MM.1S (cell line): ENCODE measurements around the gene HERC4.
"Not testable (repeated sequence)": the region's sequence is repeated elsewhere in the genome, so short reads cannot be mapped to it uniquely, and the experiment has no call there.

Experiments
- DNase-seq: peaks from one replicate; pipeline ENCODE4 v3.0.0-alpha.2; 2015
- H2AFZ ChIP-seq: fragments of 300-600 bp; sonication (generic); 2 replicates; pipeline ENCODE4 v1.6.0; 2016; ENCODE audit warnings: antibody characterized with exemption, low read length
- H3F3A ChIP-seq: fragments of 300-600 bp; sonication (generic); 2 replicates; pipeline ENCODE4 v1.6.1; 2016; ENCODE audit warnings: mild to moderate bottlenecking, antibody characterized with exemption, low read length, moderate library complexity, mixed read lengths; ENCODE audit not compliant: insufficient read depth
- H3K27ac ChIP-seq: fragments of 300-600 bp; sonication (generic); 2 replicates; pipeline ENCODE4 v1.5.1; 2016; ENCODE audit warnings: mild to moderate bottlenecking, low read length
- H3K27me3 ChIP-seq: fragments of 300-600 bp; sonication (generic); replicated peaks from 2 replicates; pipeline ENCODE4 v1.6.0; 2016; ENCODE audit warnings: low read length; ENCODE audit not compliant: insufficient read depth
- H3K36me3 ChIP-seq: fragments of 300-600 bp; sonication (generic); replicated peaks from 2 replicates; pipeline ENCODE4 v1.6.1; 2016; ENCODE audit warnings: mild to moderate bottlenecking, low read length, mixed read lengths; ENCODE audit not compliant: insufficient read depth
- H3K4me1 ChIP-seq: fragments of 300-600 bp; sonication (generic); 2 replicates; pipeline ENCODE4 v1.6.1; 2016; ENCODE audit warnings: low read length, mixed read lengths
- H3K4me2 ChIP-seq: fragments of 300-600 bp; sonication (generic); 2 replicates; pipeline ENCODE4 v1.6.0; 2016; ENCODE audit warnings: low read depth, low read length
- H3K4me3 ChIP-seq: fragments of 300-600 bp; sonication (generic); 2 replicates; pipeline ENCODE4 v1.5.1; 2016; ENCODE audit warnings: low read length, mixed read lengths
- H3K79me2 ChIP-seq: fragments of 300-600 bp; sonication (generic); 2 replicates; pipeline ENCODE4 v1.6.1; 2016; ENCODE audit warnings: mixed run types, low read length, mixed read lengths
- H3K9ac ChIP-seq: fragments of 300-600 bp; sonication (generic); 2 replicates; pipeline ENCODE4 v1.6.1; 2016; ENCODE audit warnings: low read length, mixed read lengths
- H3K9me2 ChIP-seq: fragments of 300-600 bp; sonication (generic); replicated peaks from 2 replicates; pipeline ENCODE4 v1.6.1; 2016; ENCODE audit warnings: mild to moderate bottlenecking, low read length, mixed read lengths; ENCODE audit not compliant: insufficient read depth
- H3K9me3 ChIP-seq: fragments of 300-600 bp; sonication (generic); replicated peaks from 2 replicates; pipeline ENCODE4 v1.6.1; 2016; ENCODE audit warnings: mild to moderate bottlenecking, low read length, mixed read lengths; ENCODE audit not compliant: insufficient read depth
- H4K20me1 ChIP-seq: fragments of 300-600 bp; sonication (generic); 2 replicates; pipeline ENCODE4 v1.6.1; 2016; ENCODE audit warnings: mild to moderate bottlenecking, low read length, moderate library complexity, mixed read lengths; ENCODE audit not compliant: insufficient read depth
- CTCF ChIP-seq: fragments of 300-600 bp; sonication (generic); IDR thresholded peaks from 2 replicates; pipeline ENCODE4 v1.5.1; 2016; ENCODE audit warnings: antibody characterized with exemption, low read length, mixed read lengths
- EZH2 ChIP-seq: fragments of 300-600 bp; sonication (generic); optimal IDR thresholded peaks from 2 replicates; pipeline ENCODE3; 2017; ENCODE audit warnings: low read depth, mild to moderate bottlenecking, antibody characterized with exemption, low read length, mixed read lengths
- EZH2phosphoT487 ChIP-seq: fragments of 300-600 bp; sonication (generic); IDR thresholded peaks from 2 replicates; pipeline ENCODE4 v1.6.1; 2018; ENCODE audit warnings: antibody characterized with exemption, low read length

HERC4 gene

GRCh38 chr10:68080853-68081431 lies 5.9 kb upstream of the HERC4 start:
- H3K27ac ChIP-seq, result no peak overlapping the region
- H2AFZ ChIP-seq, result peak overlapping the region; percentile 32; the same call in 1 of the 2 replicates

GRCh38 chr10:68079434-68079833 lies 4.4 kb upstream of the HERC4 start:
- Histone ChIP-seq H3K4me2 (no peak overlapping the region), H3K9ac (no peak overlapping the region), H3K27me3 (no peaks in the 10 kb centered on the region), H3K4me3 (no peak overlapping the region), H2AFZ (no peak overlapping the region), H3K27ac (no peak overlapping the region), H3K36me3 (no peaks in the 10 kb centered on the region), H3K4me1 (peaks cover 4% of the 10 kb centered on the region), H3K79me2 (peaks cover 5% of the 10 kb centered on the region), H3F3A (peaks cover 4% of the 10 kb centered on the region; the same call in 1 of the 2 replicates), H3K9me2 (no peaks in the 10 kb centered on the region), H3K9me3 (no peaks in the 10 kb centered on the region), H4K20me1 (no peaks in the 10 kb centered on the region)
- TF ChIP-seq EZH2 (no peak), CTCF (no peak), EZH2phosphoT487 (no peak)
- DNase-seq, result no peak

More at GRCh38 chr10:68080853-68081431, 5.9 kb upstream of the HERC4 start:
- no peaks in the 10 kb centered on the region for H4K20me1 ChIP-seq
- H3K4me1 ChIP-seq, result no peaks in the 10 kb centered on the region
- H3K4me2 ChIP-seq, result no peak overlapping the region
- DNase-seq, result no peak
- H3K79me2 ChIP-seq, result no peaks in the 10 kb centered on the region
- H3K36me3 ChIP-seq, result no peaks in the 10 kb centered on the region
- H3K9me3 ChIP-seq, result no peaks in the 10 kb centered on the region
- TF ChIP-seq CTCF, result no peak
- no peak for TF ChIP-seq EZH2
- no peaks in the 10 kb centered on the region for H3K9me2 ChIP-seq
- no peaks in the 10 kb centered on the region for H3F3A ChIP-seq
- H3K9ac ChIP-seq, result no peak overlapping the region
- no peaks in the 10 kb centered on the region for H3K27me3 ChIP-seq
- no peak overlapping the region for H3K4me3 ChIP-seq

- Histone ChIP-seq H3K9me2 (no peaks in the 10 kb centered on the region), H3K79me2 (peaks cover 29% of the 10 kb centered on the region), H3K9me3 (no peaks in the 10 kb centered on the region), H3K9ac (no peak overlapping the region), H3K4me1 (peaks cover 16% of the 10 kb centered on the region), H3K27me3 (no peaks in the 10 kb centered on the region), H3K36me3 (no peaks in the 10 kb centered on the region), H3K27ac (no peak overlapping the region), H2AFZ (no peak overlapping the region), H3F3A (peaks cover 4% of the 10 kb centered on the region; the same call in 1 of the 2 replicates), H3K4me3 (no peak overlapping the region), H4K20me1 (no peaks in the 10 kb centered on the region), H3K4me2 (no peak overlapping the region)
- TF ChIP-seq EZH2 (no peak), EZH2phosphoT487 (no peak), CTCF (no peak)
- no peak for DNase-seq
These were observed 1.9 kb upstream of the HERC4 start for GRCh38 chr10:68077026-68077425.

- not testable (repeated sequence) for H3K4me2 ChIP-seq, H3K27me3 ChIP-seq, DNase-seq, H3K4me3 ChIP-seq, H3K27ac ChIP-seq, H3K9me2 ChIP-seq, H4K20me1 ChIP-seq, H2AFZ ChIP-seq, H3K9me3 ChIP-seq, H3K36me3 ChIP-seq, H3K9ac ChIP-seq, H3F3A ChIP-seq
- peaks cover 38% of the 10 kb centered on the region for H3K79me2 ChIP-seq
- H3K4me1 ChIP-seq, result peaks cover 16% of the 10 kb centered on the region
These were observed 998 bp upstream of the HERC4 start for GRCh38 chr10:68076081-68076480.
